T1000 (cell line): ENCODE data around the gene CCDC142.
"Not testable (repeated sequence)": the region's sequence is repeated elsewhere in the genome, so short reads cannot be mapped to it uniquely, and the experiment has no call there.

ENCODE experiments used
- DNase-seq: peaks from one replicate; lab custom pipeline; 2025; ENCODE audit warnings: mixed read lengths; lab: John Stamatoyannopoulos, UW

The CCDC142 gene

GRCh38 chr2:74471332-74472065 lies 11.3 kb downstream of the CCDC142 start:
- DNase-seq, result no peak

- not testable (repeated sequence) for DNase-seq
Measured at GRCh38 chr2:74470742-74471141, 12.1 kb downstream of the CCDC142 start.

- DNase-seq, result no peak
Measured at GRCh38 chr2:74464406-74464805, 18.4 kb downstream of the CCDC142 start.

- no peak for DNase-seq
Measured at GRCh38 chr2:74462786-74463105, 20.1 kb downstream of the CCDC142 start.

- DNase-seq, result no peak
Measured at GRCh38 chr2:74462054-74462785, 20.6 kb downstream of the CCDC142 start.

GRCh38 chr2:74461187-74462053 lies 21.4 kb downstream of the CCDC142 start:
- DNase-seq, result no peak

GRCh38 chr2:74460187-74460586 lies 22.6 kb downstream of the CCDC142 start:
- DNase-seq, result not testable (repeated sequence)

- DNase-seq, result not testable (repeated sequence)
Measured at GRCh38 chr2:74459503-74460118, 23.2 kb downstream of the CCDC142 start.

- DNase-seq, result no peak
Measured at GRCh38 chr2:74458938-74459363, 23.8 kb downstream of the CCDC142 start.

- peak; percentile 99 for DNase-seq
Measured at GRCh38 chr2:74458132-74458937, 24.5 kb downstream of the CCDC142 start, which contains the start of gene WBP1. TSS of gene WBP1 (plus strand) at chr2:74458438. CDS start at chr2:74458603, 165 bp downstream.

GRCh38 chr2:74457549-74458131 lies 25.2 kb downstream of the CCDC142 start:
- DNase-seq, result no peak

GRCh38 chr2:74457129-74457548 lies 25.7 kb downstream of the CCDC142 start:
- DNase-seq, result no peak

- peak; percentile 96 for DNase-seq
Measured at GRCh38 chr2:74454654-74455511, 27.9 kb downstream of the CCDC142 start, which contains the start of gene INO80B. TSS of gene INO80B (plus strand) at chr2:74455087. CDS start at chr2:74455117, 30 bp downstream.

- DNase-seq, result no peak
Measured at GRCh38 chr2:74450570-74451190, 32.1 kb downstream of the CCDC142 start.

- DNase-seq, result no peak
Measured at GRCh38 chr2:74448771-74449170, 34.0 kb downstream of the CCDC142 start.

- no peak for DNase-seq
Measured at GRCh38 chr2:74447230-74447999, 35.4 kb downstream of the CCDC142 start.

GRCh38 chr2:74444498-74445318 lies 38.1 kb downstream of the CCDC142 start:
- no peak for DNase-seq
